AG04449 (cell line): ENCODE data around the gene GOLIM4.

Experiments used
- CTCF ChIA-PET: fragments of 350-600 bp; formaldehyde crosslinking; extraction: SDS; loops from one replicate; lab custom pipeline; 2021; ENCODE audit warnings: antibody characterized with exemption; lab: Yijun Ruan, JAX
- POLR2A ChIA-PET: fragments of 400-600, 350-600 bp; formaldehyde crosslinking; extraction: SDS; loops from one replicate; lab custom pipeline; 2020; ENCODE audit warnings: antibody characterized with exemption, inconsistent platforms; lab: Yijun Ruan, JAX
- DNase-seq: peaks from one replicate; pipeline ENCODE4 v3.0.0-alpha.2; 2010; ENCODE audit warnings: low read depth, low spot score
- H3K4me3 ChIP-seq: 2 replicates; pipeline ENCODE4 v1.5.1; 2011; ENCODE audit warnings: low read depth, mild to moderate bottlenecking, control low read depth, low read length
- CTCF ChIP-seq: IDR thresholded peaks from one replicate; pipeline ENCODE4 v1.5.1; 2011; ENCODE audit warnings: mild to moderate bottlenecking, moderate library complexity, low read length, control low read depth, inconsistent platforms; ENCODE audit not compliant: insufficient read depth; ENCODE audit errors: missing control alignments

GOLIM4 gene

GRCh38 chr3:168094580-168094876, 1.2 kb downstream of the GOLIM4 start:
- no peak for TF ChIP-seq CTCF
- ChIA-PET POLR2A (interaction anchor here (0.8 to 1.7 kb wide), 2 partner anchors 23 to 36 kb away, joined by 4 to 5 read pairs; no protein-coding TSS in a partner anchor), CTCF (interaction anchor here (0.8 to 2.2 kb wide), 10 partner anchors 8 to 73 kb away, joined by 3 to 11 read pairs (median 6); no protein-coding TSS in a partner anchor)
- no peak for DNase-seq
- H3K4me3 ChIP-seq = peak overlapping the region; percentile 96

GRCh38 chr3:168093790-168094189, 1.9 kb downstream of the GOLIM4 start:
- H3K4me3 ChIP-seq = peak overlapping the region; percentile 96
- CTCF ChIA-PET = interaction anchor here (0.8 to 2.2 kb wide), 8 partner anchors 20 to 74 kb away, joined by 3 to 11 read pairs (median 6); no protein-coding TSS in a partner anchor
- DNase-seq = no peak
- no peak for TF ChIP-seq CTCF
- POLR2A ChIA-PET = no interaction called here

GRCh38 chr3:168093229-168093628, 2.5 kb downstream of the GOLIM4 start:
- TF ChIP-seq CTCF = no peak
- DNase-seq = no peak
- ChIA-PET POLR2A (no interaction called here), CTCF (interaction anchor here (1.2 to 2.1 kb wide), 3 partner anchors 20 to 54 kb away, joined by 3 to 8 read pairs (median 7); no protein-coding TSS in a partner anchor)
- peak overlapping the region; percentile 96 for H3K4me3 ChIP-seq

- TF ChIP-seq CTCF = no peak
- POLR2A ChIA-PET = no interaction called here
- no peak for DNase-seq
- CTCF ChIA-PET = interaction anchor here (0.7 to 1.3 kb wide), 5 partner anchors 9 to 210 kb away, joined by 3 to 4 read pairs (median 3); no protein-coding TSS in a partner anchor
- no peak overlapping the region for H3K4me3 ChIP-seq
Measured at GRCh38 chr3:168091941-168092340, 3.8 kb downstream of the GOLIM4 start.

- DNase-seq = no peak
- ChIA-PET CTCF (interaction anchor here (0.7 to 1.3 kb wide), 5 partner anchors 8 to 209 kb away, joined by 3 to 4 read pairs (median 3); no protein-coding TSS in a partner anchor), POLR2A (no interaction called here)
- H3K4me3 ChIP-seq = no peak overlapping the region
- no peak for TF ChIP-seq CTCF
Measured at GRCh38 chr3:168091302-168091858, 4.3 kb downstream of the GOLIM4 start.

GRCh38 chr3:168090306-168091085, 5.2 kb downstream of the GOLIM4 start:
- TF ChIP-seq CTCF = no peak
- POLR2A ChIA-PET = no interaction called here
- no peak overlapping the region for H3K4me3 ChIP-seq
- no peak for DNase-seq
- CTCF ChIA-PET = interaction anchor here (1.1 to 5.2 kb wide), 2 partner anchors 18 to 22 kb away, joined by 3 to 28 read pairs; no protein-coding TSS in a partner anchor
